GM12872 (cell line): Measurements from ENCODE around the gene TRPM3.

ENCODE experiments used
- TF ChIP-seq, protein P1 (sequence below): IDR thresholded peaks from 3 replicates; pipeline ENCODE4 v1.5.1; 2011; ENCODE audit warnings: low read depth, mild to moderate bottlenecking, low read length, moderate library complexity; ENCODE audit not compliant: insufficient read depth

TRPM3 gene

DNA sequence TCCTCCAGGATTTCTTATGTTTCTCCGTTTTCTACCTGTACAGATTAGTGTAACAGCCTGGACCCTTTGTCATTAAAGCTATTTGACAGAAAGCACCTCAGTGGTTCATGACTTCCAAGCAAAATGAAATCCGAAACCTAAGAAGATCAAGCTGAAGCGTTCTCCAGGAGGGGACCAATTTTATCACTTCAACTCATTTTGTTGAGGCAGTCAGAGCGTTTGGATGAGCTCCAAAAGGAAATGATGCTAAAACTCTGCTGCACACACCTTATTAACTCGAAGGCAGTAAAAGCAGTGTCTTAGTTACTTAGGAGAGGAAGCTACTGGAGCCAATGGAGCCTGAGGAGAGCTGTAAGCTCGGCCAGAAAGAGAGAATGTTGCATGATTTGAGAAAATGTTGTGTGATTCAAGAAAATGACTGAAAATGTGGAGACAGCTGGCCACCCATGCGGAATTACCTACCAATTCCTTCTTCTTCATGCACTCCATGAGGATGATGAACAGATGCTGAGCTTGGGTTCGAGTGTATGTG, 360.2 kb downstream of the TRPM3 start:
- TF ChIP-seq, protein P1, sequence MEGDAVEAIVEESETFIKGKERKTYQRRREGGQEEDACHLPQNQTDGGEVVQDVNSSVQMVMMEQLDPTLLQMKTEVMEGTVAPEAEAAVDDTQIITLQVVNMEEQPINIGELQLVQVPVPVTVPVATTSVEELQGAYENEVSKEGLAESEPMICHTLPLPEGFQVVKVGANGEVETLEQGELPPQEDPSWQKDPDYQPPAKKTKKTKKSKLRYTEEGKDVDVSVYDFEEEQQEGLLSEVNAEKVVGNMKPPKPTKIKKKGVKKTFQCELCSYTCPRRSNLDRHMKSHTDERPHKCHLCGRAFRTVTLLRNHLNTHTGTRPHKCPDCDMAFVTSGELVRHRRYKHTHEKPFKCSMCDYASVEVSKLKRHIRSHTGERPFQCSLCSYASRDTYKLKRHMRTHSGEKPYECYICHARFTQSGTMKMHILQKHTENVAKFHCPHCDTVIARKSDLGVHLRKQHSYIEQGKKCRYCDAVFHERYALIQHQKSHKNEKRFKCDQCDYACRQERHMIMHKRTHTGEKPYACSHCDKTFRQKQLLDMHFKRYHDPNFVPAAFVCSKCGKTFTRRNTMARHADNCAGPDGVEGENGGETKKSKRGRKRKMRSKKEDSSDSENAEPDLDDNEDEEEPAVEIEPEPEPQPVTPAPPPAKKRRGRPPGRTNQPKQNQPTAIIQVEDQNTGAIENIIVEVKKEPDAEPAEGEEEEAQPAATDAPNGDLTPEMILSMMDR = no peak

DNA sequence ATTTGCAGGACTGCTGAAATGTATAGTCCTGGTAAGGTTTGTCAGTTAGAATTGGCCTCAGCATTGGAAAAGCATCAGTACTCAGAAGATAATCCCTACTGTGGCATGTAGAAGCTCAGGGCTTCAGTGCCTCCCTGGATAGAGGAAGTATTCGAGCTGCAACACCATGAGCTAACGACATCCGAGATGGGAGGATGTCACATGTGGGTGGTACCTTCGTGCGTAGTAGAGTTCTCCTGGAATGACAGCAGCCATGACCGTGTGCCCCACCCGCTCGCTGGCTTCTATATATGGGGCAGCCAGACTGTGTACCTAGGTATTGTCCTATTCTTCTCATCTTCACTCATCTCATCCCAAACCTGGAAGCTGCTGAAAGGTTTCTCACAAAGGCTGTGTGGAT, 361.2 kb downstream of the TRPM3 start:
- TF ChIP-seq, protein P1 = no peak

DNA sequence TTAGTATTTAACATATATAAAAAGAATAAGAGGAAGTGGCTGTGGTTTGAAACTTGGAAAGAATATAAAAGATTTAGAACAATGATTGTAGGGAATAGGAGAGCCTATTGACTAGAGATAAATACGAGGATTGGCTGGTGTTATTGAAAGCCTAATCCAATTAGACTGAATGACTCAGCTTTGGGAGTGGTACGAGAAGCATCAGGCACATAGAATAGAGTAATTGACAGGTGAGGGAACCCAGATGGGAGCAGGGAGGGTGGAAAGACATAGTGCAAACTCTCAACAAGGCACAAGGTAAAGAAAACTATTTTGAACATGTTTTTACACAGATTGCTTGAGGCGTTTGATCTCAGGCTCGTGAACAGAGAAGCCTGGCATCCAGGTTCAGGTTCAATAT, 368.1 kb downstream of the TRPM3 start:
- TF ChIP-seq, protein P1 = no peak

- TF ChIP-seq, protein P1 = no peak
Measured at GRCh38 chr9:70749066-70749465, 372.4 kb downstream of the TRPM3 start.

GRCh38 chr9:70747261-70747718, 374.1 kb downstream of the TRPM3 start:
- TF ChIP-seq, protein P1 = no peak

- TF ChIP-seq, protein P1 = no peak
Measured at GRCh38 chr9:70746760-70747159, 374.7 kb downstream of the TRPM3 start.

DNA sequence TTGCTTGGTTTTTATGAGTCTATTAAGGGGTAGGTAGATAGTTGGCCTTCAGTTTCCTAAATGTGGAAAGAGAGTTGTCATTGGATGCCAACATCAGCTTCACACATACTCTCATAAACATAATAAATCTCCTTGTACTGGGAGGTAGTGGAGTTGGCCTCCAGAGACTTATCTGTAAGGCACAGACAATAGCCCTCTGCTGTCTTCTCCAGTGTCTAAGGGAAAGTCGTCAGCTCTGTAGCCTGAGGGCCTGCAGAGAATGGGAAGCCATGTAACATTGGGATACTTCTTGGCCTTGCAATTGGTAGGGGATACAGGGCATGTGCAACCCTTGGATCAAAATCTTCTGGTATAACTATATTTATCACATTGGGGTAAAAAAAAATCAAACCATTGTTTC, 375.1 kb downstream of the TRPM3 start:
- TF ChIP-seq, protein P1 = no peak
